HK-2 (cell line): ENCODE results near the gene FXYD7.

ENCODE experiments used
- DNase-seq: peaks from one replicate; pipeline ENCODE4 v3.0.0-alpha.2; 2018; ENCODE audit not compliant: unreplicated experiment

The FXYD7 gene

GRCh38 chr19:35165200-35166058 lies 22.4 kb downstream of the FXYD7 start:
- DNase-seq = no peak

- no peak for DNase-seq
These were observed 23.3 kb downstream of the FXYD7 start for GRCh38 chr19:35166100-35167063.

GRCh38 chr19:35167251-35168119 lies 24.4 kb downstream of the FXYD7 start:
- no peak for DNase-seq

- no peak for DNase-seq
These were observed 25.1 kb downstream of the FXYD7 start for GRCh38 chr19:35168196-35168595.

- DNase-seq = no peak
These were observed 26.4 kb downstream of the FXYD7 start for GRCh38 chr19:35169221-35169995.

GRCh38 chr19:35170359-35171061 lies 27.5 kb downstream of the FXYD7 start:
- no peak for DNase-seq

- no peak for DNase-seq
These were observed 28.7 kb downstream of the FXYD7 start for GRCh38 chr19:35171730-35172129.

GRCh38 chr19:35174226-35174625 lies 31.2 kb downstream of the FXYD7 start:
- no peak for DNase-seq

- DNase-seq = no peak
These were observed 33.1 kb downstream of the FXYD7 start for GRCh38 chr19:35176181-35176570.

- DNase-seq = no peak
These were observed 34.6 kb downstream of the FXYD7 start for GRCh38 chr19:35177377-35178274.

- DNase-seq = no peak
These were observed 35.6 kb downstream of the FXYD7 start for GRCh38 chr19:35178701-35179100.

GRCh38 chr19:35179830-35180229 lies 36.8 kb downstream of the FXYD7 start:
- DNase-seq = no peak

- DNase-seq = no peak
These were observed 38.3 kb downstream of the FXYD7 start for GRCh38 chr19:35181387-35181786.

GRCh38 chr19:35184267-35184666 lies 41.2 kb downstream of the FXYD7 start:
- no peak for DNase-seq

GRCh38 chr19:35184884-35185283 lies 41.8 kb downstream of the FXYD7 start:
- DNase-seq = no peak

GRCh38 chr19:35194012-35194984 lies 51.2 kb downstream of the FXYD7 start:
- DNase-seq = no peak

- peak; percentile 41 for DNase-seq
These were observed 52.8 kb downstream of the FXYD7 start for GRCh38 chr19:35195830-35196229.

GRCh38 chr19:35196861-35197260 lies 53.8 kb downstream of the FXYD7 start:
- peak; percentile 14 for DNase-seq
